Choroid plexus epithelial cell (primary cell): ENCODE results near the gene PCED1B.
"Not testable (repeated sequence)": the region's sequence is repeated elsewhere in the genome, so short reads cannot be mapped to it uniquely, and the experiment has no call there.

Experiments
- DNase-seq: peaks from one replicate; pipeline ENCODE4 v3.0.0-alpha.2; 2010; ENCODE audit warnings: low read depth
- H3K4me3 ChIP-seq: 2 replicates; pipeline ENCODE4 v1.5.1; 2011; ENCODE audit warnings: low read depth, mild to moderate bottlenecking, control low read depth, low read length, moderate library complexity
- CTCF ChIP-seq: conservative IDR thresholded peaks from 2 replicates; pipeline ENCODE4 v1.5.1; 2011; ENCODE audit warnings: low read depth, mild to moderate bottlenecking, control low read depth, inconsistent platforms, low read length, moderate library complexity

The PCED1B gene

GRCh38 chr12:47035484-47035883 is 43.9 kb upstream of the PCED1B start:
- no peak overlapping the region for H3K4me3 ChIP-seq
- TF ChIP-seq CTCF = no peak
- peak; percentile 53 for DNase-seq

GRCh38 chr12:47038270-47038748 is 41.1 kb upstream of the PCED1B start:
- TF ChIP-seq CTCF = no peak
- no peak overlapping the region for H3K4me3 ChIP-seq
- DNase-seq = peak; percentile 81

GRCh38 chr12:47039079-47039478 is 40.3 kb upstream of the PCED1B start:
- TF ChIP-seq CTCF = no peak
- DNase-seq = no peak
- H3K4me3 ChIP-seq = no peak overlapping the region

GRCh38 chr12:47039756-47040155 is 39.7 kb upstream of the PCED1B start:
- DNase-seq = no peak
- TF ChIP-seq CTCF = no peak
- no peak overlapping the region for H3K4me3 ChIP-seq

GRCh38 chr12:47041327-47041726 is 38.1 kb upstream of the PCED1B start:
- no peak for TF ChIP-seq CTCF
- no peak overlapping the region for H3K4me3 ChIP-seq
- no peak for DNase-seq

- H3K4me3 ChIP-seq = no peak overlapping the region
- DNase-seq = no peak
- no peak for TF ChIP-seq CTCF
Measured at GRCh38 chr12:47048541-47048940, 30.9 kb upstream of the PCED1B start.

- not testable (repeated sequence) for H3K4me3 ChIP-seq, DNase-seq
Measured at GRCh38 chr12:47051291-47051690, 28.1 kb upstream of the PCED1B start.

- no peak for TF ChIP-seq CTCF
- DNase-seq = no peak
- no peak overlapping the region for H3K4me3 ChIP-seq
Measured at GRCh38 chr12:47052274-47052673, 27.1 kb upstream of the PCED1B start.
